Endothelial cell of umbilical vein (primary cell): Measurements from ENCODE around the gene HSF2BP. TPM values are rescaled to one million over a fixed set of nuclear protein-coding genes. Genes with fewer than 3 reads are reported as not detected.

Experiments
- BruUV-seq: library from RNA; stranded (reverse); fragments of 400-500 nt; replicated peaks from 2 replicates; lab custom pipeline; 2021; lab: Mats Ljungman, UMichigan
- CTCF ChIA-PET: fragments of 300-600, 350-600 bp; sonication (Branson Sonifier 250); formaldehyde crosslinking; loops from one replicate; lab custom pipeline; 2021; ENCODE audit warnings: antibody characterized with exemption, inconsistent platforms; lab: Charles Lee
- POLR2A ChIA-PET: fragments of 300-600, 350-600 bp; sonication (Branson Sonifier 250); formaldehyde crosslinking; loops from one replicate; lab custom pipeline; 2021; ENCODE audit warnings: antibody characterized with exemption, inconsistent platforms; lab: Charles Lee
- DNase-seq: peaks from one replicate; pipeline ENCODE4 v3.0.0-alpha.2; 2011; ENCODE audit warnings: low read depth, low spot score
- FAIRE-seq: peaks from 2 replicates; lab custom pipeline; 2011; peaks lifted over from hg19 to GRCh38; lab: Jason Lieb, UNC
- H2AFZ ChIP-seq: 2 replicates; pipeline ENCODE4 v1.6.0; 2012; ENCODE audit warnings: low read depth, low read length, control low read depth, inconsistent platforms
- H3K27ac ChIP-seq: 2 replicates; pipeline ENCODE4 v1.5.1; 2011; ENCODE audit warnings: low read depth, mild to moderate bottlenecking, control low read depth, low read length, moderate library complexity; ENCODE audit not compliant: insufficient read depth
- H3K27me3 ChIP-seq, 2 experiments: 2 replicates each; pipeline versions ENCODE4 v1.6.0 to v1.6.1; 2011; ENCODE audit warnings: low read length in 2 of 2, mixed read lengths in 1 of 2; ENCODE audit not compliant: control insufficient read depth in 2 of 2, insufficient read depth in 2 of 2
- H3K36me3 ChIP-seq, 2 experiments: 2 replicates in 1 of 2; 3 replicates in 1 of 2; pipeline ENCODE4 v1.5.1; 2011; ENCODE audit warnings: low read length in 2 of 2, mild to moderate bottlenecking in 1 of 2, moderate library complexity in 1 of 2; ENCODE audit not compliant: control insufficient read depth in 2 of 2, insufficient read depth in 2 of 2; ENCODE audit errors: extremely low read depth in 1 of 2
- H3K4me1 ChIP-seq: 3 replicates; pipeline ENCODE4 v1.5.1; 2011; ENCODE audit warnings: mild to moderate bottlenecking, low read length; ENCODE audit not compliant: control insufficient read depth, insufficient read depth; ENCODE audit errors: extremely low read depth
- H3K4me2 ChIP-seq: 2 replicates; pipeline ENCODE4 v1.6.1; 2011; ENCODE audit warnings: low read length, control low read depth, mixed read lengths; ENCODE audit not compliant: insufficient read depth
- H3K4me3 ChIP-seq, 3 experiments: fragments of 200-600 bp in 1 of 3; sonication (generic), shearing (Covaris generic) in 1 of 3; replicated peaks in 1 of 3; 2 replicates each; pipeline ENCODE4 v1.5.1; 2011 to 2016; ENCODE audit warnings: control low read depth in 3 of 3, low read length in 3 of 3, mild to moderate bottlenecking in 2 of 3, inconsistent platforms in 1 of 3, low read depth in 1 of 3, moderate library complexity in 1 of 3; ENCODE audit not compliant: insufficient read depth in 1 of 3
- H3K79me2 ChIP-seq: 2 replicates; pipeline ENCODE4 v1.6.0; 2012; ENCODE audit warnings: low read length, inconsistent platforms; ENCODE audit not compliant: control insufficient read depth, insufficient read depth
- H3K9ac ChIP-seq: replicated peaks from 2 replicates; pipeline ENCODE3; 2011; ENCODE audit warnings: low read length, control low read depth; ENCODE audit not compliant: insufficient read depth; ENCODE audit errors: extremely low read depth
- H3K9me1 ChIP-seq: replicated peaks from 3 replicates; pipeline ENCODE4 v1.6.0; 2011; ENCODE audit warnings: mild to moderate bottlenecking, low read length; ENCODE audit not compliant: control insufficient read depth, insufficient read depth; ENCODE audit errors: extremely low read depth
- H3K9me3 ChIP-seq: replicated peaks from 2 replicates; pipeline ENCODE4 v1.5.1; 2012; ENCODE audit warnings: low read length, inconsistent platforms; ENCODE audit not compliant: control insufficient read depth, insufficient read depth
- H4K20me1 ChIP-seq: replicated peaks from 2 replicates; pipeline ENCODE3; 2011; ENCODE audit warnings: mild to moderate bottlenecking, low read length; ENCODE audit not compliant: control insufficient read depth, insufficient read depth; ENCODE audit errors: extremely low read depth
- EZH2 ChIP-seq: IDR thresholded peaks from 2 replicates; pipeline ENCODE4 v1.6.1; 2012; ENCODE audit warnings: borderline replicate concordance, low read depth, mild to moderate bottlenecking, moderate library complexity, low read length, inconsistent platforms; ENCODE audit not compliant: severe bottlenecking
- FOS ChIP-seq: IDR thresholded peaks from 2 replicates; pipeline ENCODE4 v1.6.1; 2011; ENCODE audit warnings: mild to moderate bottlenecking, low read length, moderate library complexity, borderline replicate concordance; ENCODE audit not compliant: insufficient read depth
- GATA2 ChIP-seq: IDR thresholded peaks from 2 replicates; pipeline ENCODE4 v1.7.0; 2011; ENCODE audit warnings: low read depth, mild to moderate bottlenecking, moderate library complexity, mixed read lengths, low read length; ENCODE audit not compliant: insufficient read length, insufficient read depth
- JUN ChIP-seq: IDR thresholded peaks from 2 replicates; pipeline ENCODE4 v1.6.1; 2011; ENCODE audit warnings: borderline replicate concordance, low read depth; ENCODE audit not compliant: insufficient read length, insufficient read depth
- MYC ChIP-seq: IDR thresholded peaks from one replicate; pipeline ENCODE4 v1.6.1; 2011; ENCODE audit warnings: mild to moderate bottlenecking, low read depth, low read length
- POLR2A ChIP-seq: IDR thresholded peaks from 2 replicates; pipeline ENCODE4 v1.6.1; 2012; ENCODE audit warnings: low read depth, mild to moderate bottlenecking, control low read depth, low read length
- POLR2AphosphoS5 ChIP-seq: IDR thresholded peaks from 2 replicates; pipeline ENCODE4 v1.6.1; 2012; ENCODE audit warnings: low read depth, mild to moderate bottlenecking, control low read depth, low read length, moderate library complexity; ENCODE audit not compliant: insufficient read depth
- dilution Hi-C: fragments of 300-500 bp; cut with MboI; formaldehyde crosslinking; loops from one replicate; pipeline ENCODE4 v1.15.0; 2019; ENCODE audit warnings: low sequenced_read_pairs; ENCODE audit not compliant: extremely low pct_ligation_motif_present
- intact Hi-C: fragments of 100-400 bp; cut with micrococcal nuclease; formaldehyde crosslinking; loops from one replicate; pipeline ENCODE4 v1.10.0; 2022
- polyA plus RNA-seq, 4 experiments: library from polyadenylated mRNA; depleted of rRNA in 3 of 4; stranded (reverse) in 3 of 4; unstranded in 1 of 4; fragments of >200 nt; gene quantifications; 2 replicates each; pipeline versions ENCODE4 v1.2.1 to v1.2.3, GENCODE V29; 2011 to 2012; ENCODE audit warnings: missing spikeins in 1 of 4
- total RNA-seq: library from RNA; stranded (reverse); gene quantifications from 2 replicates; pipeline ENCODE4 v1.2.3, GENCODE V29; 2021
- TF ChIP-seq, protein P1 (sequence below): IDR thresholded peaks from 2 replicates; pipeline ENCODE4 v1.6.1; 2011; ENCODE audit not compliant: insufficient read depth, insufficient read length
- TF ChIP-seq, protein P2 (sequence below), 2 donors: IDR thresholded peaks; 1 replicate in 1 of 2; 2 replicates in 1 of 2; pipeline ENCODE4 v1.5.1; 2011; ENCODE audit warnings: low read length in 2 of 2, mild to moderate bottlenecking in 2 of 2, moderate library complexity in 2 of 2, control low read depth in 1 of 2, inconsistent platforms in 1 of 2, low read depth in 1 of 2; ENCODE audit not compliant: insufficient read depth in 1 of 2; ENCODE audit errors: extremely low read depth in 1 of 2

Gene HSF2BP
- total and polyA plus RNA-seq, 2 donors (not counting 3 experiments of a cell fraction or from before 2014, with no cell fraction given): 0.41 to 0.55 TPM

DNA sequence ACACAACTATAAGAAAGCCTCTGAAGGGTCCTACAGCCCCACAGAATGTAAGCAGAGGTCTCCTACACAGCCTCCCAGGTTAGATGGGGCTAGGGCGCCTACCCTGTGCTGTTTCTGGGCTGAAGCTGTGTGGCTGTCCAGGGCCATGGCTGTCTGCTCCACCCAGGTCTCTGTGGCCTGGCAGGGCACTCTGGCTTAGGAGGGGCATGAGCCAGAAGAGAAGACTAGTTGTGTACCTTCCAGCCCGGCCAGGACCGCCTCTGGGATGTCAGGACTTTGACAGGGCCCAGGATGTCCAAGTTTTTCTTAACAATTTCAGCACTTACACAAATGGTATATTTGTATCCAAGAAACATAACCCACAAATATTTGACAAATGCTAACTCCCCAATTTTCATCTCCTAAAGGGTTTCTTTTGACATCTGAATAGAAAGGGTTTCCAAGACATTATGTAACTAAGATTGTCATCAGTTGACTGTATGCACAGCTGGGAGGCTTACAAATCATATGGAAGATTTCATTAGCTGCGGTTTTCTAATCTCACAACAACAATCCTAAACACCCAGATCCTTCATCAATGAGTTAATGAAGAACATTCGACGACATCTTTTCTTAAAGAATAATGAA, 80.5 kb downstream of the HSF2BP start:
- H4K20me1 ChIP-seq: no peaks in the 10 kb centered on the region
- H3K9me3 ChIP-seq: no peaks in the 10 kb centered on the region
- H3K36me3 ChIP-seq: no peaks in the 10 kb centered on the region
- no peak overlapping the region for H3K9ac ChIP-seq
- no TSS peak for BruUV-seq
- H2AFZ ChIP-seq: no peak overlapping the region
- no peaks in the 10 kb centered on the region for H3K27me3 ChIP-seq
- no peak for FAIRE-seq
- no peak for TF ChIP-seq MYC
- TF ChIP-seq EZH2: no peak
- no peak for TF ChIP-seq POLR2AphosphoS5
- TF ChIP-seq, protein P1, sequence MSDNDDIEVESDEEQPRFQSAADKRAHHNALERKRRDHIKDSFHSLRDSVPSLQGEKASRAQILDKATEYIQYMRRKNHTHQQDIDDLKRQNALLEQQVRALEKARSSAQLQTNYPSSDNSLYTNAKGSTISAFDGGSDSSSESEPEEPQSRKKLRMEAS: no peak
- TF ChIP-seq POLR2A: no peak
- TF ChIP-seq, protein P2, sequence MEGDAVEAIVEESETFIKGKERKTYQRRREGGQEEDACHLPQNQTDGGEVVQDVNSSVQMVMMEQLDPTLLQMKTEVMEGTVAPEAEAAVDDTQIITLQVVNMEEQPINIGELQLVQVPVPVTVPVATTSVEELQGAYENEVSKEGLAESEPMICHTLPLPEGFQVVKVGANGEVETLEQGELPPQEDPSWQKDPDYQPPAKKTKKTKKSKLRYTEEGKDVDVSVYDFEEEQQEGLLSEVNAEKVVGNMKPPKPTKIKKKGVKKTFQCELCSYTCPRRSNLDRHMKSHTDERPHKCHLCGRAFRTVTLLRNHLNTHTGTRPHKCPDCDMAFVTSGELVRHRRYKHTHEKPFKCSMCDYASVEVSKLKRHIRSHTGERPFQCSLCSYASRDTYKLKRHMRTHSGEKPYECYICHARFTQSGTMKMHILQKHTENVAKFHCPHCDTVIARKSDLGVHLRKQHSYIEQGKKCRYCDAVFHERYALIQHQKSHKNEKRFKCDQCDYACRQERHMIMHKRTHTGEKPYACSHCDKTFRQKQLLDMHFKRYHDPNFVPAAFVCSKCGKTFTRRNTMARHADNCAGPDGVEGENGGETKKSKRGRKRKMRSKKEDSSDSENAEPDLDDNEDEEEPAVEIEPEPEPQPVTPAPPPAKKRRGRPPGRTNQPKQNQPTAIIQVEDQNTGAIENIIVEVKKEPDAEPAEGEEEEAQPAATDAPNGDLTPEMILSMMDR (IDR thresholded peaks at IDR 0.05; ENCODE audit: extremely low read depth in 1 of 2, insufficient read depth in 1 of 2, low read depth in 1 of 2, low read length in 2 of 2): no peak
- no peak for TF ChIP-seq FOS
- TF ChIP-seq GATA2: no peak
- TF ChIP-seq JUN: no peak
- dilution Hi-C loops: no loop called here
- intact Hi-C loops: no loop called here
- H3K4me1 ChIP-seq: no peaks in the 10 kb centered on the region
- no peaks in the 10 kb centered on the region for H3K79me2 ChIP-seq
- no peaks in the 10 kb centered on the region for H3K9me1 ChIP-seq
- H3K4me3 ChIP-seq: no peak overlapping the region
- H3K27ac ChIP-seq: no peak overlapping the region
- no peak overlapping the region for H3K4me2 ChIP-seq
- CTCF ChIA-PET: no interaction called here
- POLR2A ChIA-PET: no interaction called here
- DNase-seq: no peak
